HepG2 (cell line): ENCODE measurements around the gene MSI2. TPM values are rescaled to one million over a fixed set of nuclear protein-coding genes. Genes with fewer than 3 reads are reported as not detected.

Source experiments
- CREM ChIP-seq, 2 experiments: sonication (generic) in 1 of 2; formaldehyde crosslinking in 1 of 2; IDR thresholded peaks; 2 replicates each; pipeline versions ENCODE4 v1.4.0 to v1.6.1; 2016 to 2020; ENCODE audit warnings: antibody characterized with exemption in 1 of 2, mild to moderate bottlenecking in 1 of 2, missing genetic modification reagents in 1 of 2
- DR1 ChIP-seq: sonication (generic); formaldehyde crosslinking; IDR thresholded peaks from 2 replicates; pipeline ENCODE4 v1.8.0; 2021; ENCODE audit warnings: mild to moderate bottlenecking, missing genetic modification reagents, inconsistent platforms
- DRAP1 ChIP-seq: IDR thresholded peaks from 2 replicates; pipeline ENCODE4 v1.6.1; 2016; ENCODE audit warnings: missing genetic modification reagents, missing compliant biosample characterization
- ELF1 ChIP-seq: sonication (generic); formaldehyde crosslinking; IDR thresholded peaks from 2 replicates; pipeline ENCODE4 v1.4.0; 2020; ENCODE audit warnings: missing genetic modification reagents
- JUND ChIP-seq: sonication (generic); formaldehyde crosslinking; IDR thresholded peaks from 2 replicates; pipeline ENCODE4 v1.8.0; 2022; ENCODE audit warnings: mild to moderate bottlenecking, missing genetic modification reagents
- KLF16 ChIP-seq, 2 experiments: sonication (generic) in 1 of 2; formaldehyde crosslinking in 1 of 2; IDR thresholded peaks; 2 replicates each; pipeline versions ENCODE4 v1.6.1 to v1.8.0; 2016 to 2023; ENCODE audit warnings: missing genetic modification reagents in 2 of 2, missing compliant biosample characterization in 1 of 2
- MAX ChIP-seq: IDR thresholded peaks from 2 replicates; pipeline ENCODE4 v1.6.1; 2012; ENCODE audit warnings: inconsistent platforms
- MXD3 ChIP-seq: IDR thresholded peaks from 2 replicates; pipeline ENCODE4 v1.6.1; 2016; ENCODE audit warnings: mild to moderate bottlenecking, missing biosample characterization, missing genetic modification reagents
- PATZ1 ChIP-seq: sonication (generic); formaldehyde crosslinking; IDR thresholded peaks from 2 replicates; pipeline ENCODE4 v1.4.0; 2020; ENCODE audit warnings: missing genetic modification reagents
- RBFOX2 ChIP-seq: fragments of 200-400 bp; formaldehyde crosslinking; IDR thresholded peaks from 2 replicates; pipeline ENCODE4 v1.6.1; 2017; ENCODE audit warnings: low read depth, mild to moderate bottlenecking, low read length
- SNRNP70 ChIP-seq: fragments of 200-400 bp; formaldehyde crosslinking; IDR thresholded peaks from 2 replicates; pipeline ENCODE4 v1.6.1; 2017; ENCODE audit warnings: mild to moderate bottlenecking, low read depth, low read length, moderate library complexity
- ZHX2 ChIP-seq, 2 experiments: sonication (generic) in 1 of 2; formaldehyde crosslinking in 1 of 2; IDR thresholded peaks; 2 replicates each; pipeline versions ENCODE4 v1.6.1 to v1.9.0; 2014 to 2022; ENCODE audit warnings: antibody characterized with exemption in 1 of 2, borderline replicate concordance in 1 of 2, inconsistent platforms in 1 of 2, low read depth in 1 of 2, missing genetic modification reagents in 1 of 2
- ZNF101 ChIP-seq: sonication (generic); formaldehyde crosslinking; IDR thresholded peaks from 2 replicates; pipeline ENCODE4 v1.4.0; 2020; ENCODE audit warnings: mild to moderate bottlenecking, low read depth, missing genetic modification reagents, borderline replicate concordance
- ZNF335 ChIP-seq: sonication (generic); formaldehyde crosslinking; IDR thresholded peaks from 2 replicates; pipeline ENCODE4 v1.4.0; 2020; ENCODE audit warnings: missing genetic modification reagents
- ZNF589 ChIP-seq: sonication (generic); formaldehyde crosslinking; conservative IDR thresholded peaks from 2 replicates; pipeline ENCODE4 v1.8.0; 2022; ENCODE audit warnings: mild to moderate bottlenecking, moderate library complexity, missing genetic modification reagents
- ZNF749 ChIP-seq: sonication (generic); formaldehyde crosslinking; IDR thresholded peaks from 2 replicates; pipeline ENCODE4 v1.8.0; 2022; ENCODE audit warnings: mild to moderate bottlenecking, missing genetic modification reagents, moderate library complexity, borderline replicate concordance
- polyA plus RNA-seq, 8 experiments: library from polyadenylated mRNA; depleted of rRNA in 3 of 8; stranded (reverse) in 7 of 8; unstranded in 1 of 8; fragments of >200 nt; fragmentation: Illumina TruSeq in 4 of 8; extraction: Trizol in 4 of 8; gene quantifications; 2 replicates each; pipeline versions ENCODE4 v1.2.1 to v1.2.3, GENCODE V29; 2011 to 2016; ENCODE audit warnings: low read depth in 4 of 8, missing spikeins in 1 of 8, mixed read lengths in 1 of 8; ENCODE audit not compliant: insufficient read depth in 1 of 8
- total RNA-seq, 5 experiments: library from RNA; depleted of rRNA; stranded (reverse); fragments of >200 nt; fragmentation: Illumina TruSeq; extraction: Trizol; gene quantifications; 2 replicates each; pipeline ENCODE4 v1.2.3, GENCODE V29; 2016; ENCODE audit warnings: low read depth in 1 of 5
- TF ChIP-seq, protein P1 (sequence below): sonication (generic); formaldehyde crosslinking; conservative IDR thresholded peaks from 2 replicates; pipeline ENCODE4 v1.4.0; 2020; ENCODE audit warnings: missing genetic modification reagents

Gene MSI2
- total and polyA plus RNA-seq, 2 of the 13 experiments (the other 11 are each of a cell fraction or from before 2014, with no cell fraction given) = 77.5 to 78.4 TPM

DNA sequence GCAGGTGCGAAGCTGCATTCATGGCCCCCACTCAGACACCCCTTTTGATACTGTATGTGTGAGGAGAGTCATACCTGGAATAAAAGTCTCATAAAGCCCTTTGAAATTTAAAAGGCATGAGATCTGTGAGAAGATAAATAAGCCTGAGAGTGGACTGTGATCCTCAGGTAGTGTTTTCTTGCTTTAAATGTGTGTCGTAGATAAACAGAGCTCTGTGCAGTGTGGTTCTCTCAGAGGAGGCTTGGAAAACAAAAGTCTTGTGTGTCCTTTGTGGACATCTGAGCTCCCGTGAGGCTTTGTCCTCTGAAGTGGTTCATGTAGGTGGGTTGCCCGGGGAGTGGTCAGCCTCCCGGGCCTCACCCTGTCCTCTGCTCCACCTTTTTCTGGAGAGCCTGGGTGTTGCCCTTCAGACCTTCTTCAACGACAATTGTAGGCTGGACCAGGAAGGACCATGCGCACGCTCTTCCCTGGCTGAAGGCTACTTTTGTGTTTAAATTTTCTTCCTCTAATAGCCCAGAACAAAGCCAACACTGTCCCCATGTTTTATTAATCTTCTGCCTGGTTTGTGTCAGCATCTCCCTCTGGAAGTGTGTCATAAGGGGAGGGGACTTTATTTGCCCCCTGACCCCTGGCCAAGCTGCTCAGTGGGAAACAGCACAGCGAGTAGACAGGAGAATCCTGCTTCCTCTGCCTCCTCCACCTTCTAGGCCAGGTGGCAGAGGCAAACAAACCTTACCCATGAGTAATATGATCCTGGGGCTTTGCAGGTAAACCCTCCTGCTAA, 151.2 kb downstream of the MSI2 start (continued):
- peak; percentile 60 for TF ChIP-seq MAX
- TF ChIP-seq MXD3 (CRISPR knock-in tag) = peak; percentile 35
- TF ChIP-seq KLF16 (CRISPR knock-in tag; IDR thresholded peaks at IDR 0.05) = peak in 1 of 2 experiments; percentile 78; a peak in 2 of 4 replicates
- TF ChIP-seq ZHX2 (IDR thresholded peaks at IDR 0.05; ENCODE audit: low read depth) = no peak
- TF ChIP-seq ZHX2 (CRISPR knock-in tag; IDR thresholded peaks at IDR 0.05; ENCODE audit: borderline replicate concordance) = peak; percentile 85; the same call in 1 of the 2 replicates
- TF ChIP-seq RBFOX2 = peak; percentile 28; the same call in 1 of the 2 replicates
- TF ChIP-seq ZNF101 (CRISPR knock-in tag) = no peak
- peak; percentile 52; the same call in 1 of the 2 replicates for TF ChIP-seq DRAP1 (CRISPR knock-in tag)
- no peak for TF ChIP-seq ZNF589
- 0 out of 2 replicates have a peak, but pooled peaks have one; percentile 60 for TF ChIP-seq ZNF335 (CRISPR knock-in tag)
- TF ChIP-seq PATZ1 (CRISPR knock-in tag) = peak; percentile 83
- peak; percentile 64; the same call in 1 of the 2 replicates for TF ChIP-seq ZNF749
- TF ChIP-seq, protein P1, sequence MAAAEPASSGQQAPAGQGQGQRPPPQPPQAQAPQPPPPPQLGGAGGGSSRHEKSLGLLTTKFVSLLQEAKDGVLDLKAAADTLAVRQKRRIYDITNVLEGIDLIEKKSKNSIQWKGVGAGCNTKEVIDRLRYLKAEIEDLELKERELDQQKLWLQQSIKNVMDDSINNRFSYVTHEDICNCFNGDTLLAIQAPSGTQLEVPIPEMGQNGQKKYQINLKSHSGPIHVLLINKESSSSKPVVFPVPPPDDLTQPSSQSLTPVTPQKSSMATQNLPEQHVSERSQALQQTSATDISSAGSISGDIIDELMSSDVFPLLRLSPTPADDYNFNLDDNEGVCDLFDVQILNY = no peak
- no peak for TF ChIP-seq SNRNP70
- peak; percentile 80 for TF ChIP-seq CREM (IDR thresholded peaks at IDR 0.05)
- TF ChIP-seq CREM (CRISPR knock-in tag; IDR thresholded peaks at IDR 0.05) = no peak
- peak; percentile 43; the same call in 1 of the 2 replicates for TF ChIP-seq DR1 (CRISPR knock-in tag)
- peak; percentile 51 for TF ChIP-seq ELF1
- TF ChIP-seq JUND = no peak
